Breast epithelium (tissue), 4 donors: Measurements from ENCODE around the gene LCAT. TPM values are rescaled to one million over a fixed set of nuclear protein-coding genes. Genes with fewer than 3 reads are reported as not detected.

Source experiments
- DNase-seq, 2 donors: peaks; one replicate each; pipeline ENCODE4 v3.0.0-alpha.2; 2019; ENCODE audit warnings: low spot score in 2 of 2
- H3K27ac ChIP-seq, 2 donors: fragments of 200-600 bp; sonication (generic) in 1 of 2; one replicate each; pipeline ENCODE4 v1.5.1; 2016 to 2019; ENCODE audit warnings: mild to moderate bottlenecking in 1 of 2
- H3K27me3 ChIP-seq, 2 donors: fragments of 200-600 bp; sonication (generic) in 1 of 2; one replicate each; pipeline versions ENCODE4 v1.5.1 to v1.6.0; 2017 to 2019; ENCODE audit warnings: control low read depth in 1 of 2, mild to moderate bottlenecking in 1 of 2
- H3K36me3 ChIP-seq: fragments of 200-600 bp; one replicate; pipeline ENCODE4 v1.5.1; 2019
- H3K4me1 ChIP-seq, 2 donors: fragments of 200-600 bp; sonication (generic); one replicate each; pipeline ENCODE4 v1.5.1; 2016 to 2019; ENCODE audit warnings: control low read depth in 1 of 2
- H3K4me3 ChIP-seq, 3 donors: fragments of 200-600 bp; sonication (generic); 1 replicate in 2 of 3; 2 replicates in 1 of 3; pipeline ENCODE4 v1.5.1; 2016 to 2019; ENCODE audit warnings: mild to moderate bottlenecking in 3 of 3, moderate library complexity in 2 of 3
- H3K9me3 ChIP-seq, 2 donors: fragments of 200-600 bp; sonication (generic) in 1 of 2; one replicate each; pipeline ENCODE4 v1.5.1; 2016 to 2019; ENCODE audit warnings: control low read depth in 1 of 2
- POLR2A ChIP-seq: fragments of 450-650 bp; IDR thresholded peaks from one replicate; pipeline ENCODE4 v1.6.1; 2016; ENCODE audit warnings: antibody characterized with exemption, mild to moderate bottlenecking, moderate library complexity
- POLR2AphosphoS5 ChIP-seq, 3 donors: sonication (generic); formaldehyde crosslinking; IDR thresholded peaks; one replicate each; pipeline ENCODE4 v1.6.1; 2017; ENCODE audit warnings: antibody characterized with exemption in 3 of 3
- intact Hi-C: fragments of 100-400 bp; cut with DNase I; formaldehyde crosslinking; loops from one replicate; pipeline ENCODE4 v1.15.1; 2023; ENCODE audit warnings: low total_unique reads
- total RNA-seq, 3 donors: library from RNA; depleted of rRNA; stranded (reverse); fragments of >200 nt; gene quantifications; one replicate each; pipeline ENCODE4 v1.1.0, GENCODE V29; 2016
- TF ChIP-seq, protein P1 (sequence below), 3 donors: fragments of 450-650 bp; IDR thresholded peaks; one replicate each; pipeline ENCODE4 v1.5.1; 2016 to 2017; ENCODE audit warnings: antibody characterized with exemption in 3 of 3, mild to moderate bottlenecking in 3 of 3, moderate library complexity in 3 of 3

LCAT gene, protein sequence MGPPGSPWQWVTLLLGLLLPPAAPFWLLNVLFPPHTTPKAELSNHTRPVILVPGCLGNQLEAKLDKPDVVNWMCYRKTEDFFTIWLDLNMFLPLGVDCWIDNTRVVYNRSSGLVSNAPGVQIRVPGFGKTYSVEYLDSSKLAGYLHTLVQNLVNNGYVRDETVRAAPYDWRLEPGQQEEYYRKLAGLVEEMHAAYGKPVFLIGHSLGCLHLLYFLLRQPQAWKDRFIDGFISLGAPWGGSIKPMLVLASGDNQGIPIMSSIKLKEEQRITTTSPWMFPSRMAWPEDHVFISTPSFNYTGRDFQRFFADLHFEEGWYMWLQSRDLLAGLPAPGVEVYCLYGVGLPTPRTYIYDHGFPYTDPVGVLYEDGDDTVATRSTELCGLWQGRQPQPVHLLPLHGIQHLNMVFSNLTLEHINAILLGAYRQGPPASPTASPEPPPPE
- total RNA-seq, result 10 to 100 TPM; 11.8 to 18.6 (median 15.4) TPM

DNA sequence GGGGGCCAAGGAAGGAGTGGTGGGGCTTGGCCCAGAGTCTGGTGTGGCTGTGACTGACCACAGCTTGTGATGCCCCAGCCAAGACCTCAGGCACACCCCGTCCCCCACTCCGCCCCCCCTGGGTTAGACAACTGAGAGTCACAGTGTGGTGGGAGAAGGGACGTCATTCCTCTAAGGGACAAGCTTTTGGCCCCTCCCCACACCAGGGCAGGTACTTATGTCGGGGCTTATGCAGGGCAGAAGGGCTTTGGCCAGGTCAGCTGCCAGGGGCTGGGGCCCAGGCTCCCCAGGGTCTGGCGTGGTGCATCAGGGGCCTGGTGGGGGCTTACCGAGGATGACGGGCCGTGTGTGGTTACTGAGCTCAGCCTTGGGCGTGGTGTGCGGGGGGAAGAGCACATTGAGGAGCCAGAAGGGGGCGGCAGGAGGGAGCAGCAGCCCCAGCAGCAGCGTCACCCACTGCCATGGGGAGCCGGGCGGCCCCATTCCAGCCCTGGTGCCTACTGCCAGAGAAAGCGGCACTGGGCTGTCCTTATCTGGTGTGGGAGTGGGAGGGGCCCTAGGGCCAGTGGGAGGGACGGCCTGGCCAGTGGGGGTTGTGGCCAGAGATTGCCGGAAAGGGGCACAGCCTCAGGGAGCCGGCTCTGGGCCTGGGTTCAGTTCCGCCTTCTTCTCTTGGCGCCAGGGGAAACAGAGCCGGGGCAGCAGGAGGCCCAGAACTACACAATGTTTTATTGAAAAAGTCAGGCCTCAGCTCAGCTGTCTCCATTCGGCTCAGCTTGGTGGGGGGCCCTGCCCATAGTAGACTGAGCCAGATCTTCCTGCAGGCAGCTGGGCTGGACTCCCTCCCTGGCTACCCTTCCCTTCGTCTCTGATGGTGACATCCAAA, at the start of gene LCAT:
Gene LCAT (minus strand): TSS at position 502 of the 886 bp plus-strand sequence. CDS start 19 bp downstream, at position 483.
- Histone ChIP-seq H3K27ac (peak within 1 kb of the TSS; percentile 56 to 91), H3K36me3 (no peaks in the 10 kb centered on the region), H3K4me1 (peaks cover 0 to 8% of the 10 kb centered on the region in 2 donors), H3K27me3 (no peaks in the 10 kb centered on the region), H3K4me3 (no peak within 1 kb of the TSS), H3K9me3 (no peaks in the 10 kb centered on the region)
- intact Hi-C loops, result no loop called here
- no peak for DNase-seq
- TF ChIP-seq POLR2AphosphoS5 (IDR thresholded peaks at IDR 0.05) (no peak), POLR2A (no peak)
- TF ChIP-seq, protein P1, sequence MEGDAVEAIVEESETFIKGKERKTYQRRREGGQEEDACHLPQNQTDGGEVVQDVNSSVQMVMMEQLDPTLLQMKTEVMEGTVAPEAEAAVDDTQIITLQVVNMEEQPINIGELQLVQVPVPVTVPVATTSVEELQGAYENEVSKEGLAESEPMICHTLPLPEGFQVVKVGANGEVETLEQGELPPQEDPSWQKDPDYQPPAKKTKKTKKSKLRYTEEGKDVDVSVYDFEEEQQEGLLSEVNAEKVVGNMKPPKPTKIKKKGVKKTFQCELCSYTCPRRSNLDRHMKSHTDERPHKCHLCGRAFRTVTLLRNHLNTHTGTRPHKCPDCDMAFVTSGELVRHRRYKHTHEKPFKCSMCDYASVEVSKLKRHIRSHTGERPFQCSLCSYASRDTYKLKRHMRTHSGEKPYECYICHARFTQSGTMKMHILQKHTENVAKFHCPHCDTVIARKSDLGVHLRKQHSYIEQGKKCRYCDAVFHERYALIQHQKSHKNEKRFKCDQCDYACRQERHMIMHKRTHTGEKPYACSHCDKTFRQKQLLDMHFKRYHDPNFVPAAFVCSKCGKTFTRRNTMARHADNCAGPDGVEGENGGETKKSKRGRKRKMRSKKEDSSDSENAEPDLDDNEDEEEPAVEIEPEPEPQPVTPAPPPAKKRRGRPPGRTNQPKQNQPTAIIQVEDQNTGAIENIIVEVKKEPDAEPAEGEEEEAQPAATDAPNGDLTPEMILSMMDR (IDR thresholded peaks at IDR 0.05), result no peak

DNA sequence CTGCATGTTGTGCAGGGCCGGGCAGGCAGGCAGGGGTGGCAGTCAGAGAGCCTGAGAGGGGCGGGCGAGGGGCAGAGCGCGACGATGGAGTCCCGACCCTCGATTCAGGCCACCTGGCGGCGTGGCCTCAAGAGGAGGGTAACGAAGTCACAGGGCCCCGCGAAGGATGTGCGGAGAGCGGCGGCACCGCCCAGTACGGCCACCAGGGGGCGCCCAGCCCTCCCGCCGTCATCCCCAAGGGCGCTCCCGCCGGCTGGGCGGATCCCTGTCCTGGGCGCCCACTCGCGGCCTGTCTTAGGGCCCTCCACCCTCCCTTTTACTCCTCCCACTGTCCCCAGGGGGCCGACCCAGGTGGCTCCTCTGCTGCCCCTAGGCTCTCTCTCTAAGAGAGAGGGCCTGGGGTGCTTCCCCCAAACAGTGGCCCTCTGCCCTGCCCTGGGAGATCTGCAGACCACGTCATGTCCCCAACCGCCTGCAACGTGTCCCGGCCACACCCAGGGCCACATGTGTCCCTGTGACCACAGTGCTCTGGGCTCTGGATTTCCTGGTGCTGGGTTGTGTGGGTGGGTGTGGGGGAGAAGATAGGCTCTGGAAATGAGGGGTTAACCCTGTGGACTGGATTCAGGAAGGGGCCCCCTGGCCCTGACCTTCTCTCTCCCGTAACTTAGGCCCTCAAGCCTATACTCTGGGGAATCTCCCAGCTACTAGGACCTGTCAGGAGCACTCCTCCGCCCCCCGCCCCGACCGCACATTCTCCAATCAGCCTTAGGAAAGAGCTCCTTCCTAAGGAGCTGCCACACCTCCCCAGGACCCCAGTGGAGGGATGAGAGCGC, 49.5 kb upstream of the LCAT start:
- intact Hi-C loops, result no loop called here

DNA sequence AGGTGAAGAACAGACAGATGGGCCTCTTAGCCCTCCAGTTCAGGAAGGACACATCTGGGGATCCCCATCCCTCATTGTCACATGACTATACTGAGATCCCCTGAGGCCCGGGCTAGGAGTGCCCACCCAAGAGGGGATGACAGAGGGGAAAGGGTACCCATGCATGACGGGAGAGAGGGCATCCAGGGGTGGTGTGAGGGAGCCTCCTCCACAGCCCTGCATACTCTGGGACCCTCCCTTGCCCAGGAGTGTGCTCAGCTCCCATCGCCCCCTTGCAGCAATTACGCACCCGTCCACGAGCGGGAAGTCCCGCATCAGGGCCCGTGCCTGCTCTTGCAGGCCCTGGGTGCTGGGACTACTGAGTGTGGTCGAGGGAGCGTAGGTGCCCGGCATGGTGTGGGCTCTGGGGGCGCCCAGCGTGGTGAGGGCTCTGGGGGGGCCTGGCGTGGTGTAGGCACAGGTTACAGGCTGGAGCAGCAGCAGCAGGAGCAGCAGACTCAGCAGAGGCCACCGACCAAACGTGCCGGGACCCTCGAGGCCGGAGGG, 48.8 kb upstream of the LCAT start:
- Histone ChIP-seq H3K9me3 (no peaks in the 10 kb centered on the region), H3K36me3 (no peaks in the 10 kb centered on the region), H3K4me1 (no peaks in the 10 kb centered on the region), H3K27ac (peak overlapping the region in 1 of 2 donors; percentile 32), H3K4me3 (peak overlapping the region in 2 of 3 donors; percentile 41 to 59), H3K27me3 (no peaks in the 10 kb centered on the region)
- DNase-seq, result no peak
- intact Hi-C loops, result no loop called here
- TF ChIP-seq POLR2A (no peak), POLR2AphosphoS5 (IDR thresholded peaks at IDR 0.05) (no peak)
- TF ChIP-seq, protein P1 (IDR thresholded peaks at IDR 0.05), result no peak

More for the DNA sequence above, 49.5 kb upstream of the LCAT start:
- Histone ChIP-seq H3K4me3 (peak overlapping the region; percentile 28 to 59 (median 41)), H3K9me3 (no peaks in the 10 kb centered on the region), H3K27ac (peak overlapping the region in 1 of 2 donors; percentile 32), H3K27me3 (no peaks in the 10 kb centered on the region), H3K36me3 (no peaks in the 10 kb centered on the region), H3K4me1 (no peaks in the 10 kb centered on the region)
- TF ChIP-seq POLR2AphosphoS5 (IDR thresholded peaks at IDR 0.05) (peak in 2 of 3 donors; percentile 20 to 38), POLR2A (no peak)
- TF ChIP-seq, protein P1 (IDR thresholded peaks at IDR 0.05), result peak; percentile 89 to 95 (median 92)
- peak; percentile 28 to 68 for DNase-seq

DNA sequence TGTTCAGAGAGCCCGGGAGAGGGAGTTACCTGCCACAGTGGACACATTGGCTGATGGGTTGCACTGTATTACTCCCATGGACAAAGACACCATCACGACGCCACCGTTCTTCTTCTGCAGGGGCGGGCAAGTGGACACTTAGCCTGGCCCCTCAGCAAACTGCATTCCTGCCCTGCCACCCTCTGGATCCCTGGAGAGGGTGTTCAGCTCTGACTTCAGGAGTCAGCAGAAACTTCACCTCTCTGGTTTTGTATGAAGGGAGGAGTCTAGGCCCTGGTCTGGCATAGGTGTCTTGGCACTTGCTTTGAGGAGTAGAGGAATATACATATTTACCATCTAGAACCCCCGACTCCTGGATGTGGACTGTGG, 46.1 kb upstream of the LCAT start:
- H3K27ac ChIP-seq, result no peak overlapping the region
- no peaks in the 10 kb centered on the region for H3K9me3 ChIP-seq
- H3K36me3 ChIP-seq, result no peaks in the 10 kb centered on the region
- H3K4me3 ChIP-seq, result no peak overlapping the region
- intact Hi-C loops, result no loop called here
- no peaks in the 10 kb centered on the region for H3K27me3 ChIP-seq
- no peak for DNase-seq
- TF ChIP-seq, protein P1 (IDR thresholded peaks at IDR 0.05), result no peak
- TF ChIP-seq POLR2A (no peak), POLR2AphosphoS5 (IDR thresholded peaks at IDR 0.05) (no peak)
- H3K4me1 ChIP-seq, result no peaks in the 10 kb centered on the region
